Measurements from ENCODE around the gene RIMS3. TPM values are rescaled to one million over a fixed set of nuclear protein-coding genes. Genes with fewer than 3 reads are reported as not detected.

RIMS3 gene
- total and polyA plus RNA-seq, 9 donors, result 1.3 to 12.6 (median 4.4) TPM

- no peak for DNase-seq
- no peak for TF ChIP-seq CTCF (IDR thresholded peaks at IDR 0.05)
- TF ChIP-seq EP300 (IDR thresholded peaks at IDR 0.05), result no peak
- TF ChIP-seq POLR2A (IDR thresholded peaks at IDR 0.05), result no peak
- intact Hi-C loops (cut with DNase I), result no loop called here
- no peaks in the 10 kb centered on the region for H3K27me3 ChIP-seq
- H3K4me3 ChIP-seq, result no peak overlapping the region
- no peaks in the 10 kb centered on the region for H3K36me3 ChIP-seq
- WGBS, 3 donors, result 10 to 12% (median 10%) methylated on average over 3 of the region's 3 CpGs
- no peaks in the 10 kb centered on the region for H3K9me3 ChIP-seq
- peak overlapping the region in 1 of 2 donors; percentile 33 for H3K27ac ChIP-seq
- H3K4me1 ChIP-seq (ENCODE audit: insufficient read depth), result peaks cover 9% of the 10 kb centered on the region
These were observed 46.3 kb upstream of the RIMS3 start for GRCh38 chr1:40711465-40712404.

GRCh38 chr1:40710581-40711315, 45.3 kb upstream of the RIMS3 start:
- 1 to 3% (median 2%) methylated on average over 7 of the region's 7 CpGs for WGBS, 3 donors
- no peak for DNase-seq
- H3K27ac ChIP-seq, result no peak overlapping the region
- peaks cover 9% of the 10 kb centered on the region for H3K4me1 ChIP-seq (ENCODE audit: insufficient read depth)
- no peaks in the 10 kb centered on the region for H3K36me3 ChIP-seq
- TF ChIP-seq POLR2A (IDR thresholded peaks at IDR 0.05), result no peak
- TF ChIP-seq CTCF (IDR thresholded peaks at IDR 0.05), result no peak
- no peak for TF ChIP-seq EP300 (IDR thresholded peaks at IDR 0.05)
- no peaks in the 10 kb centered on the region for H3K27me3 ChIP-seq
- H3K9me3 ChIP-seq, result no peaks in the 10 kb centered on the region
- intact Hi-C loops (cut with DNase I), result no loop called here
- H3K4me3 ChIP-seq, result no peak overlapping the region

- no peaks in the 10 kb centered on the region for H3K9me3 ChIP-seq
- DNase-seq, result no peak
- WGBS, 3 donors, result 1 to 6% (median 3%) methylated on average over 3 of the region's 3 CpGs
- TF ChIP-seq POLR2A (IDR thresholded peaks at IDR 0.05) (no peak), CTCF (IDR thresholded peaks at IDR 0.05) (no peak), EP300 (IDR thresholded peaks at IDR 0.05) (no peak)
- H3K4me3 ChIP-seq, result peak overlapping the region; percentile 45
- no peak overlapping the region for H3K27ac ChIP-seq
- H3K27me3 ChIP-seq, result no peaks in the 10 kb centered on the region
- peaks cover 10% of the 10 kb centered on the region for H3K4me1 ChIP-seq (ENCODE audit: insufficient read depth)
- H3K36me3 ChIP-seq, result no peaks in the 10 kb centered on the region
- intact Hi-C loops (cut with DNase I), result no loop called here
These were observed 44.4 kb upstream of the RIMS3 start for GRCh38 chr1:40709802-40710278.

GRCh38 chr1:40709100-40709801, 43.8 kb upstream of the RIMS3 start:
- peaks cover 10% of the 10 kb centered on the region for H3K4me1 ChIP-seq (ENCODE audit: insufficient read depth)
- H3K27ac ChIP-seq, result no peak overlapping the region
- intact Hi-C loops (cut with DNase I), result no loop called here
- TF ChIP-seq EP300 (IDR thresholded peaks at IDR 0.05), result no peak
- TF ChIP-seq POLR2A (IDR thresholded peaks at IDR 0.05), result no peak
- no peak for TF ChIP-seq CTCF (IDR thresholded peaks at IDR 0.05)
- H3K9me3 ChIP-seq, result no peaks in the 10 kb centered on the region
- H3K36me3 ChIP-seq, result no peaks in the 10 kb centered on the region
- H3K27me3 ChIP-seq, result no peaks in the 10 kb centered on the region
- peak; percentile 57 to 80 (median 67) for DNase-seq
- 0 to 3% (median 1%) methylated on average over 10 of the region's 10 CpGs for WGBS, 3 donors
- peak overlapping the region; percentile 45 for H3K4me3 ChIP-seq

Data from ovary (tissue), 9 donors.